Neural progenitor cell (in vitro differentiated cells): Measurements from ENCODE around the gene USP7. TPM values are rescaled to one million over a fixed set of nuclear protein-coding genes. Genes with fewer than 3 reads are reported as not detected.

ENCODE experiments used
- DNase-seq: peaks from one replicate; pipeline ENCODE4 v3.0.0-alpha.2; 2016; ENCODE audit warnings: low spot score
- H2AFZ ChIP-seq: fragments of 200-600 bp; sonication (generic); replicated peaks from 2 replicates; pipeline ENCODE4 v1.6.1; 2016; ENCODE audit warnings: antibody characterized with exemption
- H3F3A ChIP-seq: fragments of 200-600 bp; sonication (generic); 2 replicates; pipeline ENCODE4 v1.6.1; 2016; ENCODE audit warnings: antibody characterized with exemption, low read depth
- H3K27ac ChIP-seq: fragments of 200-600 bp; sonication (generic); 2 replicates; pipeline ENCODE4 v1.5.1; 2016; ENCODE audit warnings: mild to moderate bottlenecking
- H3K27me3 ChIP-seq: fragments of 200-600 bp; sonication (generic); 2 replicates; pipeline ENCODE4 v1.6.1; 2016; ENCODE audit warnings: mild to moderate bottlenecking, moderate library complexity
- H3K36me3 ChIP-seq: fragments of 200-600 bp; sonication (generic); 2 replicates; pipeline ENCODE4 v1.5.1; 2016
- H3K4me1 ChIP-seq: fragments of 200-600 bp; sonication (generic); 2 replicates; pipeline ENCODE4 v1.6.1; 2016; ENCODE audit warnings: mixed run types
- H3K4me2 ChIP-seq: fragments of 200-600 bp; sonication (generic); 2 replicates; pipeline ENCODE4 v1.6.1; 2016
- H3K4me3 ChIP-seq: fragments of 200-600 bp; sonication (generic); 2 replicates; pipeline ENCODE4 v1.5.1; 2016
- H3K79me2 ChIP-seq: fragments of 200-600 bp; sonication (generic); 2 replicates; pipeline ENCODE4 v1.6.1; 2016; ENCODE audit warnings: low read depth
- H3K9ac ChIP-seq: fragments of 200-600 bp; sonication (generic); 2 replicates; pipeline ENCODE4 v1.6.1; 2016
- H3K9me3 ChIP-seq: fragments of 200-600 bp; sonication (generic); 2 replicates; pipeline ENCODE4 v1.5.1; 2016; ENCODE audit warnings: low read depth
- H4K20me1 ChIP-seq: fragments of 200-600 bp; sonication (generic); 2 replicates; pipeline ENCODE4 v1.6.1; 2016; ENCODE audit warnings: low read depth
- H3K27ac Mint-ChIP-seq: 3 replicates; pipeline ENCODE4 v1.8.0; 2021; ENCODE audit warnings: mixed read lengths
- H3K27me3 Mint-ChIP-seq: 2 replicates; pipeline ENCODE4 v1.8.0; 2022; ENCODE audit warnings: low read depth, mild to moderate bottlenecking, inconsistent platforms, moderate library complexity, mixed read lengths; ENCODE audit not compliant: insufficient read depth
- H3K36me3 Mint-ChIP-seq: 3 replicates; pipeline ENCODE4 v1.8.0; 2021; ENCODE audit warnings: mixed read lengths
- H3K4me1 Mint-ChIP-seq: 3 replicates; pipeline ENCODE4 v1.8.0; 2021; ENCODE audit warnings: mixed read lengths
- H3K4me3 Mint-ChIP-seq: 3 replicates; pipeline ENCODE4 v1.8.0; 2021; ENCODE audit warnings: mild to moderate bottlenecking, moderate library complexity, mixed read lengths
- H3K9me3 Mint-ChIP-seq: 3 replicates; pipeline ENCODE4 v1.8.0; 2020; ENCODE audit warnings: mixed read lengths
- CTCF ChIP-seq: fragments of 200-600 bp; sonication (generic); IDR thresholded peaks from 2 replicates; pipeline ENCODE4 v1.5.1; 2017; ENCODE audit warnings: antibody characterized with exemption, mild to moderate bottlenecking
- EZH2 ChIP-seq: fragments of 200-600 bp; sonication (generic); IDR thresholded peaks from 2 replicates; pipeline ENCODE4 v1.6.1; 2017; ENCODE audit warnings: antibody characterized with exemption, mild to moderate bottlenecking, moderate library complexity
- EZH2phosphoT487 ChIP-seq: fragments of 200-600 bp; sonication (generic); IDR thresholded peaks from 2 replicates; pipeline ENCODE4 v1.6.1; 2017; ENCODE audit warnings: antibody characterized with exemption
- total RNA-seq: library from RNA; depleted of rRNA; stranded (reverse); fragments of >200 nt; gene quantifications from 2 replicates; pipeline ENCODE4 v1.2.3, GENCODE V29; 2015; ENCODE audit warnings: low replicate concordance

The USP7 gene
- total RNA-seq, 1 donor from 2014 or later, result 90.3 TPM

- Mint-ChIP-seq H3K4me1 (peaks cover 55% of the 10 kb centered on the region), H3K9me3 (no peaks in the 10 kb centered on the region), H3K4me3 (peak overlapping the region; percentile 72), H3K27me3 (peaks cover 7% of the 10 kb centered on the region), H3K36me3 (peaks cover 5% of the 10 kb centered on the region), H3K27ac (no peak overlapping the region)
- no peaks in the 10 kb centered on the region for H3K36me3 ChIP-seq
- H3K79me2 ChIP-seq, result peaks cover 49% of the 10 kb centered on the region
- peaks cover 43% of the 10 kb centered on the region for H3K4me1 ChIP-seq
- peaks cover 45% of the 10 kb centered on the region for H3F3A ChIP-seq
- peaks cover 30% of the 10 kb centered on the region for H3K27me3 ChIP-seq
- H3K9me3 ChIP-seq, result no peaks in the 10 kb centered on the region
- no peak for TF ChIP-seq EZH2phosphoT487
- TF ChIP-seq CTCF, result no peak
- TF ChIP-seq EZH2, result no peak
- peak overlapping the region; percentile 46 for H2AFZ ChIP-seq
- no peak overlapping the region for H3K27ac ChIP-seq
- H4K20me1 ChIP-seq, result peaks cover 46% of the 10 kb centered on the region
- peak overlapping the region; percentile 75 for H3K4me3 ChIP-seq
- H3K9ac ChIP-seq, result peak overlapping the region; percentile 80
- H3K4me2 ChIP-seq, result peak overlapping the region; percentile 89
- DNase-seq, result peak; percentile 50
Observed at GRCh38 chr16:8963010-8963820, 491 bp downstream of the USP7 start.

DNA sequence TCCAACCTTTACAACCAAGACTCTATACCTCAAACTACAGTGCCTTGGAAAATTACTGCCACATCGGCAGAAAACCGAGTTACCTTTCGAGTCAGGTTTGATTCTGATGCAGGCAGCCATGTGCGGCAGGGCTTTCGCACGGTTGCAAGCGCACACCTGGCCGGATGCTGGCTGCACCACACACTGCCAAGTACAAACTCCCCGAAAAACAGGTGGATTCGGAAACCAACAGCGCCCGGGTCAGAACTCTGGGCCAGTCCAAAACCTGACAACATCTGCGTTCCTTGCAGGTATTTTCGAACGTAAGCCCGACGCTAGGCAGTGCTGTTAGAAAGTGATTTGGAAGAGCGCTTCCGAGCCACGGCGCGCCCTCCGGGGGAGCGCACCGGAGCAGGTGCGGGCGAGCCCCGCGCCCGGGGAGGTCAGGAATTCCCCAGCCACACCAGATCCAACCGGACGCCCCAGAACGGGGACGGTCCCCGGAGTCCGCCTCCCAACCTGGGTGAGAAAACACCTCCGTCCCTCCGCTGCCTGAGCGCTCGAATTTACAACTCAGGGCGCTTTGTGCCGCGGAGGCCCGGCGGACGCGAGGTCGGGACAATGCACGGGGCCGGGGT lies 1.2 kb downstream of the USP7 start:
- DNase-seq, result peak; percentile 64
- H3K27me3 Mint-ChIP-seq, result peaks cover 7% of the 10 kb centered on the region
- peak overlapping the region; percentile 96 for H3K4me3 Mint-ChIP-seq
- TF ChIP-seq EZH2, result no peak
- no peak for TF ChIP-seq CTCF
- TF ChIP-seq EZH2phosphoT487, result no peak
- H3K36me3 Mint-ChIP-seq, result peaks cover 5% of the 10 kb centered on the region
- H3K36me3 ChIP-seq, result no peaks in the 10 kb centered on the region
- peaks cover 42% of the 10 kb centered on the region for H3F3A ChIP-seq
- H3K4me1 ChIP-seq, result peaks cover 50% of the 10 kb centered on the region
- no peaks in the 10 kb centered on the region for H3K9me3 Mint-ChIP-seq
- peaks cover 60% of the 10 kb centered on the region for H3K4me1 Mint-ChIP-seq
- H4K20me1 ChIP-seq, result peaks cover 53% of the 10 kb centered on the region
- peak overlapping the region; percentile 26 for H3K27ac Mint-ChIP-seq
- H3K27ac ChIP-seq, result no peak overlapping the region
- H3K9ac ChIP-seq, result peak overlapping the region; percentile 80
- peak overlapping the region; percentile 89 for H3K4me2 ChIP-seq
- H3K9me3 ChIP-seq, result no peaks in the 10 kb centered on the region
- peaks cover 30% of the 10 kb centered on the region for H3K27me3 ChIP-seq
- H2AFZ ChIP-seq, result peak overlapping the region; percentile 46
- H3K4me3 ChIP-seq, result peak overlapping the region; percentile 62
- peaks cover 56% of the 10 kb centered on the region for H3K79me2 ChIP-seq

- Histone ChIP-seq H3K27me3 (peaks cover 29% of the 10 kb centered on the region), H3K27ac (no peak overlapping the region), H3K4me3 (peak overlapping the region; percentile 62), H3K9me3 (no peaks in the 10 kb centered on the region), H3F3A (peaks cover 36% of the 10 kb centered on the region), H2AFZ (no peak overlapping the region), H3K4me2 (peak overlapping the region; percentile 89), H3K9ac (peak overlapping the region; percentile 80), H3K36me3 (no peaks in the 10 kb centered on the region), H3K4me1 (peaks cover 51% of the 10 kb centered on the region), H3K79me2 (peaks cover 62% of the 10 kb centered on the region), H4K20me1 (peaks cover 59% of the 10 kb centered on the region)
- peak overlapping the region; percentile 26 for H3K27ac Mint-ChIP-seq
- TF ChIP-seq CTCF (no peak), EZH2 (no peak), EZH2phosphoT487 (no peak)
- peaks cover 62% of the 10 kb centered on the region for H3K4me1 Mint-ChIP-seq
- H3K36me3 Mint-ChIP-seq, result peaks cover 5% of the 10 kb centered on the region
- no peaks in the 10 kb centered on the region for H3K9me3 Mint-ChIP-seq
- DNase-seq, result peak; percentile 56
- H3K4me3 Mint-ChIP-seq, result peak overlapping the region; percentile 96
- peaks cover 7% of the 10 kb centered on the region for H3K27me3 Mint-ChIP-seq
Observed at GRCh38 chr16:8961811-8962390, 1.8 kb downstream of the USP7 start.
